Mesodermal cell (in vitro differentiated cells): Measurements from ENCODE around the gene BUB1B.
"Not testable (repeated sequence)": the region's sequence is repeated elsewhere in the genome, so short reads cannot be mapped to it uniquely, and the experiment has no call there.

ENCODE experiments used
- H3K27ac ChIP-seq: 2 replicates; pipeline ENCODE4 v1.7.0; 2013; ENCODE audit warnings: mild to moderate bottlenecking, low read depth, low read length, moderate library complexity; ENCODE audit not compliant: severe bottlenecking
- H3K36me3 ChIP-seq: 2 replicates; pipeline ENCODE4 v1.7.1; 2013; ENCODE audit warnings: mild to moderate bottlenecking, low read length, moderate library complexity; ENCODE audit not compliant: control insufficient read depth, insufficient read depth
- H3K4me1 ChIP-seq: one replicate; pipeline ENCODE4 v1.7.1; 2013; ENCODE audit warnings: mild to moderate bottlenecking, low read length; ENCODE audit not compliant: insufficient read depth, control insufficient read depth, poor library complexity, severe bottlenecking
- H3K4me3 ChIP-seq: 2 replicates; pipeline ENCODE4 v1.7.0; 2013; ENCODE audit warnings: low read length, control low read depth, mild to moderate bottlenecking; ENCODE audit not compliant: insufficient read depth, poor library complexity, severe bottlenecking; ENCODE audit errors: extremely low read depth
- H3K9me3 ChIP-seq: 2 replicates; pipeline ENCODE4 v1.7.1; 2013; ENCODE audit warnings: mild to moderate bottlenecking, low read length, moderate library complexity; ENCODE audit not compliant: control insufficient read depth
- WGBS, 2 experiments: methylation state at CpG; one replicate each; pipeline ENCODE4 v1.1.5; 2013; ENCODE audit warnings: missing lambda C conversion rate in 2 of 2; ENCODE audit not compliant: insufficient coverage in 2 of 2; 5-methylcytosine and 5-hydroxymethylcytosine counted together

Gene BUB1B

GRCh38 chr15:40136470-40137302, 24.2 kb upstream of the BUB1B start:
- Histone ChIP-seq H3K36me3 (no peaks in the 10 kb centered on the region), H3K9me3 (no peaks in the 10 kb centered on the region), H3K4me3 (no peak overlapping the region), H3K4me1 (peaks cover 6% of the 10 kb centered on the region), H3K27ac (no peak overlapping the region)
- WGBS, 2 experiments, result 70 to 75% methylated on average over 1 to 3 of the region's 6 CpGs

- 85 to 88% methylated on average over 7 to 10 of the region's 11 CpGs for WGBS, 2 experiments
- no peak overlapping the region for H3K27ac ChIP-seq
These were observed 23.3 kb upstream of the BUB1B start for GRCh38 chr15:40137303-40138200.

GRCh38 chr15:40138201-40138570, 22.7 kb upstream of the BUB1B start:
- H3K4me1 ChIP-seq, H3K27ac ChIP-seq, H3K36me3 ChIP-seq, H3K4me3 ChIP-seq, H3K9me3 ChIP-seq: not testable (repeated sequence)
- 83 to 88% methylated on average over 1 of the region's 3 CpGs for WGBS, 2 experiments

More at GRCh38 chr15:40137303-40138200, 23.3 kb upstream of the BUB1B start:
- Histone ChIP-seq H3K4me1 (peaks cover 6% of the 10 kb centered on the region), H3K4me3 (no peak overlapping the region), H3K9me3 (no peaks in the 10 kb centered on the region), H3K36me3 (no peaks in the 10 kb centered on the region)

GRCh38 chr15:40142428-40142827, 18.4 kb upstream of the BUB1B start:
- no peaks in the 10 kb centered on the region for H3K36me3 ChIP-seq
- H3K4me3 ChIP-seq, result no peak overlapping the region
- WGBS, 2 experiments, result 94 to 96% methylated on average over 3 to 5 of the region's 5 CpGs
- H3K4me1 ChIP-seq, result peaks cover 7% of the 10 kb centered on the region
- no peak overlapping the region for H3K27ac ChIP-seq
- H3K9me3 ChIP-seq, result no peaks in the 10 kb centered on the region

GRCh38 chr15:40146037-40146436, 14.8 kb upstream of the BUB1B start:
- H3K4me1 ChIP-seq, result peaks cover 7% of the 10 kb centered on the region
- H3K9me3 ChIP-seq, result no peaks in the 10 kb centered on the region
- WGBS, 2 experiments, result 62 to 87% methylated on average over 3 to 4 of the region's 4 CpGs
- no peak overlapping the region for H3K4me3 ChIP-seq
- no peaks in the 10 kb centered on the region for H3K36me3 ChIP-seq
- no peak overlapping the region for H3K27ac ChIP-seq

GRCh38 chr15:40149339-40149738, 11.5 kb upstream of the BUB1B start:
- Histone ChIP-seq H3K4me3 (no peak overlapping the region), H3K9me3 (no peaks in the 10 kb centered on the region), H3K36me3 (no peaks in the 10 kb centered on the region), H3K4me1 (peaks cover 7% of the 10 kb centered on the region), H3K27ac (no peak overlapping the region)
- 87 to 98% methylated on average over 4 of the region's 4 CpGs for WGBS, 2 experiments

GRCh38 chr15:40150163-40150925, 10.5 kb upstream of the BUB1B start:
- no peak overlapping the region for H3K27ac ChIP-seq
- no peaks in the 10 kb centered on the region for H3K9me3 ChIP-seq
- no peaks in the 10 kb centered on the region for H3K36me3 ChIP-seq
- 78 to 96% methylated on average over 4 to 6 of the region's 9 CpGs for WGBS, 2 experiments
- H3K4me1 ChIP-seq, result peaks cover 7% of the 10 kb centered on the region
- no peak overlapping the region for H3K4me3 ChIP-seq

GRCh38 chr15:40151499-40151898, 9.4 kb upstream of the BUB1B start:
- Histone ChIP-seq H3K36me3 (no peaks in the 10 kb centered on the region), H3K9me3 (no peaks in the 10 kb centered on the region)
- WGBS, 2 experiments, result 81 to 85% methylated on average over 5 to 6 of the region's 6 CpGs

GRCh38 chr15:40151991-40152390, 8.9 kb upstream of the BUB1B start:
- Histone ChIP-seq H3K27ac (no peak overlapping the region), H3K9me3 (no peaks in the 10 kb centered on the region), H3K4me3 (no peak overlapping the region), H3K4me1 (no peaks in the 10 kb centered on the region), H3K36me3 (no peaks in the 10 kb centered on the region)
- 90 to 100% methylated on average over 2 of the region's 4 CpGs for WGBS, 2 experiments

More at GRCh38 chr15:40151499-40151898, 9.4 kb upstream of the BUB1B start:
- H3K27ac ChIP-seq, result no peak overlapping the region
- H3K4me3 ChIP-seq, result no peak overlapping the region
- H3K4me1 ChIP-seq, result peaks cover under 1% of the 10 kb centered on the region

- H3K27ac ChIP-seq, H3K4me3 ChIP-seq, H3K9me3 ChIP-seq, H3K4me1 ChIP-seq, H3K36me3 ChIP-seq: not testable (repeated sequence)
- WGBS, 2 experiments, result no CpG with 5 or more reads among the region's 1 CpG
These were observed 6.0 kb upstream of the BUB1B start for GRCh38 chr15:40154821-40155220.
